Measurements from ENCODE around the gene CX3CR1. TPM values are rescaled to one million over a fixed set of nuclear protein-coding genes. Genes with fewer than 3 reads are reported as not detected.

Gene CX3CR1
- polyA plus RNA-seq (2012; ENCODE audit: insufficient read length, low read depth), result not detected

DNA sequence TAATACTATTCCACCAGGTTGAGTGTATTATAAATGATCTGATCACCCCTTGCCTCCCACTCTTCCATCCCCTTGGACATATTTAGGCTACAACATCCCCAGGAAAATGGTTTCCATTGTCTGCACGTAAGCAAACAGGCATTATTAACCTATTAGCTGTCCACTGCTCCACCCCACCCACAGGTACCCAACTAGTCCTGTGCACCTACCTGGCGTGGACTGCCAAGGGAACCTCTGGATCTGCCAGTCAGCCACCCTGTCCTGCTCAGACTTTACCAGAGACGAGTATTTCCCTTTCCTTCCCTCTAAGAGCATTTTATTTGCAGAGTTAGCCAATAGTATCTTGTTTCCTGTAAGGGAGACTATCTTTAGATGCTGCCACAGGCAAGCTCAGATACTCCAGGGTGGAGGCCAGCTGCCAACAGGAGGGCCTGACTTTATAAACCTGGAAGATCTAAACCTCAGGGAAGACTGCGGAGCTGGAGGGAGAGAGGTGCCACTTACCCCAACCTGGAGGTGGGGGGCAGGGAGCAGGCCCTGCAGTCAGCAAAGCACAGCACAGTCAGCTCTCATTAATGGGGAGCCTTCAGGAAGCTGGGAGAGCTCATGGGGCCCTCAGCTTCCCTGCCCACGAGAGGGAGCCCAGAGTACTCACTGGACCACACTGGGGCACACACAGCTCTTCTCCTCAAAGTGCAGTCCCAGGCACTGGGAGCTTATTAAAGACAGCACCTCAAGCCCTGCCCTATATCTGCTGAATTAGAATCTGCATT lies at the start of gene CX3CR1:
Gene CX3CR1, minus strand, starts transcription at position 292 of the 773 bp plus-strand sequence. CDS start 13,527 bp downstream, outside the sequence.
- TF ChIP-seq POLR2AphosphoS5 (IDR thresholded peaks at IDR 0.05; ENCODE audit: low read depth, low read length), result no peak

DNA sequence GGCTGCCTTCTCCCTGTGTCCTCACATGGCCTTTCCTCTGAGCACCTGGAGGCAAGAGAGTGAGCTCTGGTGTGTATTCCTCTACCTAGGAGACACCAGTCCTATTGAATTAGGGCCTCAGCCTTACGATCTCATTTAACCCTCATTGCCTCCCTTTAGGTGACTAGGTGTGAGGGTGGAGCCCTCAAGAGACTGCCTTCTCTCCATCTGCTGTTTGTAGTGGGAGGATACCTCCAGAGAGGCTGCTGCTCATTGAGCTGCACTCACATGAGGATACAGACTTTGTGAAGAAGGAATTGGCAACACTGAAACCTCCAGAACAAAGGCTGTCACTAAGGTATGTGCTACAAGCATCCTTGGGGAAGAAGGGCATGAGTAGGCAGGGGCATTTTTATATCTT lies 49.7 kb upstream of the CX3CR1 start, which contains the start of gene CCR8:
Gene CCR8, plus strand, starts transcription at position 217 of the 400 bp plus-strand sequence. CDS start 2,623 bp downstream, outside the sequence.
- no peak for TF ChIP-seq TAF1 (IDR thresholded peaks at IDR 0.05; ENCODE audit: borderline replicate concordance, insufficient read depth, low read length)
- no peak for TF ChIP-seq FOXP2 (optimal IDR thresholded peaks at IDR 0.05; ENCODE audit: borderline replicate concordance, extremely low read depth, extremely low read length, insufficient read depth)
- no peak for TF ChIP-seq REST (IDR thresholded peaks at IDR 0.05; ENCODE audit: insufficient read depth in 1 of 2, low read depth in 2 of 2, low read length in 2 of 2)
- TF ChIP-seq SIN3A (IDR thresholded peaks at IDR 0.05; ENCODE audit: borderline replicate concordance, insufficient read depth, low read length), result no peak
- no peak for TF ChIP-seq POLR2AphosphoS5 (IDR thresholded peaks at IDR 0.05; ENCODE audit: low read depth, low read length)

GRCh38 chr3:39327746-39328349 lies 48.0 kb upstream of the CX3CR1 start:
- TF ChIP-seq REST (IDR thresholded peaks at IDR 0.05; ENCODE audit: insufficient read depth in 1 of 2, low read depth in 2 of 2, low read length in 2 of 2), result no peak
- no peak for TF ChIP-seq TAF1 (IDR thresholded peaks at IDR 0.05; ENCODE audit: borderline replicate concordance, insufficient read depth, low read length)
- no peak for TF ChIP-seq POLR2AphosphoS5 (IDR thresholded peaks at IDR 0.05; ENCODE audit: low read depth, low read length)
- no peak for TF ChIP-seq FOXP2 (optimal IDR thresholded peaks at IDR 0.05; ENCODE audit: borderline replicate concordance, extremely low read depth, extremely low read length, insufficient read depth)
- no peak for TF ChIP-seq SIN3A (IDR thresholded peaks at IDR 0.05; ENCODE audit: borderline replicate concordance, insufficient read depth, low read length)

- TF ChIP-seq FOXP2 (optimal IDR thresholded peaks at IDR 0.05; ENCODE audit: borderline replicate concordance, extremely low read depth, extremely low read length, insufficient read depth) (no peak), POLR2AphosphoS5 (IDR thresholded peaks at IDR 0.05; ENCODE audit: low read depth, low read length) (no peak), REST (IDR thresholded peaks at IDR 0.05; ENCODE audit: insufficient read depth in 1 of 2, low read depth in 2 of 2, low read length in 2 of 2) (no peak), TAF1 (IDR thresholded peaks at IDR 0.05; ENCODE audit: borderline replicate concordance, insufficient read depth, low read length) (no peak), SIN3A (IDR thresholded peaks at IDR 0.05; ENCODE audit: borderline replicate concordance, insufficient read depth, low read length) (no peak)
Measured at GRCh38 chr3:39327053-39327745, 47.4 kb upstream of the CX3CR1 start.

- no peak for TF ChIP-seq POLR2AphosphoS5 (IDR thresholded peaks at IDR 0.05; ENCODE audit: low read depth, low read length)
- no peak for TF ChIP-seq TAF1 (IDR thresholded peaks at IDR 0.05; ENCODE audit: borderline replicate concordance, insufficient read depth, low read length)
- TF ChIP-seq FOXP2 (optimal IDR thresholded peaks at IDR 0.05; ENCODE audit: borderline replicate concordance, extremely low read depth, extremely low read length, insufficient read depth), result no peak
- no peak for TF ChIP-seq REST (IDR thresholded peaks at IDR 0.05; ENCODE audit: insufficient read depth in 1 of 2, low read depth in 2 of 2, low read length in 2 of 2)
- no peak for TF ChIP-seq SIN3A (IDR thresholded peaks at IDR 0.05; ENCODE audit: borderline replicate concordance, insufficient read depth, low read length)
Measured at GRCh38 chr3:39325236-39325635, 45.4 kb upstream of the CX3CR1 start.

Data from PFSK-1 (cell line).